H1 (cell line): ENCODE measurements around the gene HOXD11. TPM values are rescaled to one million over a fixed set of nuclear protein-coding genes. Genes with fewer than 3 reads are reported as not detected.

Experiments used
- EP300 ChIP-seq, 2 experiments: IDR thresholded peaks; 1 replicate in 1 of 2; 2 replicates in 1 of 2; pipeline ENCODE4 v1.6.1; 2011 to 2012; ENCODE audit warnings: low read depth in 2 of 2, low read length in 2 of 2, mild to moderate bottlenecking in 2 of 2, borderline replicate concordance in 1 of 2, inconsistent platforms in 1 of 2, moderate library complexity in 1 of 2
- HDAC2 ChIP-seq, 2 experiments: fragments of 300-600 bp in 1 of 2; sonication (generic) in 1 of 2; IDR thresholded peaks; 2 replicates each; pipeline ENCODE4 v1.6.1; 2011 to 2012; ENCODE audit warnings: low read depth in 2 of 2, low read length in 2 of 2, mild to moderate bottlenecking in 2 of 2, moderate library complexity in 2 of 2, borderline replicate concordance in 1 of 2, inconsistent platforms in 1 of 2
- polyA plus RNA-seq, 7 experiments: library from polyadenylated mRNA; depleted of rRNA in 3 of 7; stranded (reverse) in 5 of 7; unstranded in 2 of 7; fragments of >200 nt in 5 of 7; fragments of 200-250 nt in 2 of 7; gene quantifications; 1 replicate in 5 of 7; 2 replicates in 1 of 7; 4 replicates in 1 of 7; pipeline versions ENCODE4 v1.2.1 to v1.2.3, GENCODE V29; 2011 to 2013; ENCODE audit warnings: missing spikeins in 2 of 7, mixed read lengths in 2 of 7
- total RNA-seq: library from RNA; stranded (reverse); fragmentation: NEBNext Ultra II Directional; extraction: Animal tissue kit (Norgen Biotek cat#: 25700); gene quantifications from 2 replicates; pipeline ENCODE4 v1.2.1, GENCODE V29; 2021

The HOXD11 gene
- total and polyA plus RNA-seq, 2 of the 8 experiments (the other 6 are each of a cell fraction or from before 2014, with no cell fraction given), result not detected

DNA sequence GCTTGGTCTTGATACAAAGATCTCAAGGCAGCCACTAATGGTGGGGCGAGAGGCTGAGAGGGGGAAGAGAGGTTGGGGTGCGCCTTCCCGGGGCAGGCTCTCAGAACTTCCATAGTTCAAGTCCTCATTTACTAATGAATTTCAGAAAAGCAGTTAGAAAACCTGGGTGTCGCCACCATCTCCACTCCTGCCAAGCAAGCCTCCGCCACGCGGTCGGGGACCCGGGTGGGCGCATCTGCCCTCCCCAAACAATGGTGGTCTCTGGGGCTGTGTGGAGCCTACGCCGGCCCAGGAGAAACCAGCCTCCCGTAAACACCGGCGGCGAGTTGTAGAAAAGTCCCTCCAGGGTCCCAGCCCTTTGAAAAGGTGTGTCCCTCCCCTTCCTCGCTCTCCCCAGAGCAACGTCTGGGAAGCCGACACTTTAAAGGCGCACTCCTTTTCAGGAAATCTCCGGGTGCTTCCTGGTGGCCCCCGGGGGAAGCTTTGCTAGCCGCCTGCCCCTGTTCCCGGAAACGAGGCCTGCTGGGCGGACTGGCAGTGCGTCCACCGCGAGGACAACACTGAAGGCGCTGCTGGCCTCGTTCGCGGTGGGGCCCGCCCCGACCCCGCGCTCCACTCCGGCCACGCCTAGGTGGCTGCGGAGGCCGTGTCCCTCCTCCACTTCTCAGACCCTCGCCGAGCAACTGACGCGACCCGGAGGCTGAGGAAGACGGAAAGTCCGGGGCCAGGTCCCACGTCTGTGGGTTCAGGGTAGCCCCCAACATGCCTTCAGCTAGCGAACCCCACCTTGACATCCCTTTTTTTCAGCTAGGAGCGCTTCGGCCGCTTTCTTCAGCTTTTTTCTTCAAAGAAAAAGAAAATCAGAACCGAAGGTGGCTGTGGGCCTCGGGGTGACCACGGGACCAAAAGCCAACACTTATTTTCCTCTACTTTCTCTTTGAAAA is 40.2 kb upstream of the HOXD11 start (continued):
- TF ChIP-seq EP300 (IDR thresholded peaks at IDR 0.05; ENCODE audit: borderline replicate concordance in 1 of 2, low read depth in 2 of 2, low read length in 2 of 2) (no peak), HDAC2 (IDR thresholded peaks at IDR 0.05; ENCODE audit: borderline replicate concordance in 1 of 2, low read depth in 2 of 2, low read length in 2 of 2) (0 out of 4 replicates have a peak, but pooled peaks of 1 of the 2 experiments have one; percentile 17)
